Loucy (cell line): ENCODE results near the gene C1orf216.

Experiments
- H2AFZ ChIP-seq: fragments of 200-600 bp; sonication (generic); 2 replicates; pipeline ENCODE4 v1.6.0; 2016; ENCODE audit warnings: antibody characterized with exemption, mild to moderate bottlenecking, low read length, moderate library complexity
- H3F3A ChIP-seq: fragments of 200-600 bp; 2 replicates; pipeline ENCODE4 v1.6.0; 2016; ENCODE audit warnings: antibody characterized with exemption, low read depth, mild to moderate bottlenecking
- H3K27me3 ChIP-seq: fragments of 200-600 bp; sonication (generic); 2 replicates; pipeline ENCODE4 v1.6.1; 2014; ENCODE audit warnings: low read length, mild to moderate bottlenecking; ENCODE audit not compliant: insufficient read depth, poor library complexity, severe bottlenecking
- H3K36me3 ChIP-seq: fragments of 200-600 bp; sonication (generic); 2 replicates; pipeline ENCODE4 v1.6.1; 2016; ENCODE audit warnings: low read length; ENCODE audit not compliant: insufficient read depth
- H3K4me1 ChIP-seq: fragments of 200-600 bp; sonication (generic); 2 replicates; pipeline ENCODE4 v1.5.1; 2014; ENCODE audit warnings: low read length, mild to moderate bottlenecking; ENCODE audit not compliant: insufficient read depth, poor library complexity, severe bottlenecking
- H3K4me2 ChIP-seq: fragments of 200-600 bp; sonication (generic); 2 replicates; pipeline ENCODE4 v1.6.0; 2014; ENCODE audit warnings: antibody characterized with exemption, low read length, low read depth, mild to moderate bottlenecking; ENCODE audit not compliant: poor library complexity, severe bottlenecking
- H3K4me3 ChIP-seq: fragments of 200-600 bp; sonication (generic); 2 replicates; pipeline ENCODE4 v1.5.1; 2014; ENCODE audit warnings: low read length, mild to moderate bottlenecking, mixed read lengths; ENCODE audit not compliant: poor library complexity, severe bottlenecking
- H3K79me2 ChIP-seq: fragments of 200-600 bp; sonication (generic); 2 replicates; pipeline ENCODE4 v1.6.1; 2014; ENCODE audit warnings: low read length; ENCODE audit not compliant: insufficient read depth
- H3K9ac ChIP-seq: fragments of 200-600 bp; sonication (generic); 2 replicates; pipeline ENCODE4 v1.6.0; 2014; ENCODE audit warnings: mild to moderate bottlenecking, low read depth, low read length, moderate library complexity; ENCODE audit not compliant: poor library complexity, severe bottlenecking
- H3K9me2 ChIP-seq: fragments of 200-600 bp; sonication (generic); replicated peaks from 2 replicates; pipeline ENCODE4 v1.6.1; 2016; ENCODE audit warnings: low read depth, low read length, mixed read lengths
- H3K9me3 ChIP-seq: fragments of 200-600 bp; sonication (generic); 2 replicates; pipeline ENCODE4 v1.6.1; 2014; ENCODE audit warnings: mild to moderate bottlenecking, antibody characterized with exemption, low read length, low read depth; ENCODE audit not compliant: insufficient read depth
- H4K20me1 ChIP-seq: fragments of 200-600 bp; sonication (generic); 2 replicates; pipeline ENCODE4 v1.6.0; 2014; ENCODE audit warnings: antibody characterized with exemption, low read length, mild to moderate bottlenecking; ENCODE audit not compliant: insufficient read depth, poor library complexity, severe bottlenecking
- EZH2phosphoT487 ChIP-seq: fragments of 200-600 bp; IDR thresholded peaks from 2 replicates; pipeline ENCODE4 v1.6.1; 2018; ENCODE audit warnings: antibody characterized with exemption, mild to moderate bottlenecking, moderate library complexity, borderline replicate concordance
- TF ChIP-seq, protein P1 (sequence below): fragments of 200-600 bp; sonication (generic); conservative IDR thresholded peaks from 2 replicates; pipeline ENCODE4 v1.5.1; 2014; ENCODE audit warnings: mild to moderate bottlenecking, antibody characterized with exemption, low read length

The C1orf216 gene

GRCh38 chr1:35674111-35674510 lies 44.6 kb downstream of the C1orf216 start:
- Histone ChIP-seq H3K9me2 (no peaks in the 10 kb centered on the region), H3F3A (no peaks in the 10 kb centered on the region), H3K4me3 (no peak overlapping the region), H3K9me3 (no peaks in the 10 kb centered on the region), H3K27me3 (no peaks in the 10 kb centered on the region), H3K79me2 (no peaks in the 10 kb centered on the region), H3K36me3 (no peaks in the 10 kb centered on the region), H3K4me1 (no peaks in the 10 kb centered on the region), H4K20me1 (no peaks in the 10 kb centered on the region), H3K9ac (no peak overlapping the region), H3K4me2 (no peak overlapping the region), H2AFZ (no peak overlapping the region)
- no peak for TF ChIP-seq EZH2phosphoT487
- TF ChIP-seq, protein P1, sequence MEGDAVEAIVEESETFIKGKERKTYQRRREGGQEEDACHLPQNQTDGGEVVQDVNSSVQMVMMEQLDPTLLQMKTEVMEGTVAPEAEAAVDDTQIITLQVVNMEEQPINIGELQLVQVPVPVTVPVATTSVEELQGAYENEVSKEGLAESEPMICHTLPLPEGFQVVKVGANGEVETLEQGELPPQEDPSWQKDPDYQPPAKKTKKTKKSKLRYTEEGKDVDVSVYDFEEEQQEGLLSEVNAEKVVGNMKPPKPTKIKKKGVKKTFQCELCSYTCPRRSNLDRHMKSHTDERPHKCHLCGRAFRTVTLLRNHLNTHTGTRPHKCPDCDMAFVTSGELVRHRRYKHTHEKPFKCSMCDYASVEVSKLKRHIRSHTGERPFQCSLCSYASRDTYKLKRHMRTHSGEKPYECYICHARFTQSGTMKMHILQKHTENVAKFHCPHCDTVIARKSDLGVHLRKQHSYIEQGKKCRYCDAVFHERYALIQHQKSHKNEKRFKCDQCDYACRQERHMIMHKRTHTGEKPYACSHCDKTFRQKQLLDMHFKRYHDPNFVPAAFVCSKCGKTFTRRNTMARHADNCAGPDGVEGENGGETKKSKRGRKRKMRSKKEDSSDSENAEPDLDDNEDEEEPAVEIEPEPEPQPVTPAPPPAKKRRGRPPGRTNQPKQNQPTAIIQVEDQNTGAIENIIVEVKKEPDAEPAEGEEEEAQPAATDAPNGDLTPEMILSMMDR, result no peak

GRCh38 chr1:35672116-35672515 lies 46.6 kb downstream of the C1orf216 start:
- H3F3A ChIP-seq, result no peaks in the 10 kb centered on the region
- no peak overlapping the region for H3K9ac ChIP-seq
- H3K36me3 ChIP-seq, result no peaks in the 10 kb centered on the region
- no peak overlapping the region for H3K4me2 ChIP-seq
- no peaks in the 10 kb centered on the region for H3K9me3 ChIP-seq
- H3K79me2 ChIP-seq, result no peaks in the 10 kb centered on the region
- H3K9me2 ChIP-seq, result no peaks in the 10 kb centered on the region
- H4K20me1 ChIP-seq, result no peaks in the 10 kb centered on the region
- no peaks in the 10 kb centered on the region for H3K4me1 ChIP-seq
- TF ChIP-seq EZH2phosphoT487, result no peak
- TF ChIP-seq, protein P1, result no peak
- no peak overlapping the region for H3K4me3 ChIP-seq
- no peaks in the 10 kb centered on the region for H3K27me3 ChIP-seq
- no peak overlapping the region for H2AFZ ChIP-seq

DNA sequence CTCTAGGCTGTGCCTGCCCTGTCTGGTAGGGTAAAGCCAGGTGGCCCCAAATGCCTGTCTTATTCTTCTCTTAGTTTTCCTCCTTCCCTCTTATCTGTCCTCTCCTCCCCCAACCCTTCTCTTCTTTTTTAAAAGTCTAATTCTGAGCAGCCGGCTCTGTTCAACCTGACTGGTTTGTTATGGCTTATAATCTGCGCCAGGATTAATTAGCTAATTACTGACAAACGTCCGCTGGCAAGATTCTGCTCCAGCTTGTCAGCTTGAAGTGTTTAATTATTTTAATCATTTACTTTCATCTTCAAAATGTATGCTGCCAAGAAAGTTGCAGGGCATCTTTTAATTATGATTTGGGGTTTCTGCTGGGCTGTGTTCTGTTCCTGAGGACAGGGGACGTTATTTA lies 50.2 kb downstream of the C1orf216 start:
- Histone ChIP-seq H3K9ac (no peak overlapping the region), H3F3A (no peaks in the 10 kb centered on the region), H2AFZ (no peak overlapping the region), H3K36me3 (no peaks in the 10 kb centered on the region), H3K9me3 (no peaks in the 10 kb centered on the region), H3K4me2 (no peak overlapping the region), H4K20me1 (no peaks in the 10 kb centered on the region), H3K9me2 (no peaks in the 10 kb centered on the region), H3K4me1 (no peaks in the 10 kb centered on the region), H3K4me3 (no peak overlapping the region), H3K27me3 (peaks cover 5% of the 10 kb centered on the region), H3K79me2 (no peaks in the 10 kb centered on the region)
- TF ChIP-seq, protein P1, result no peak
- no peak for TF ChIP-seq EZH2phosphoT487
